ENCODE measurements around the gene MRAP2. TPM values are rescaled to one million over a fixed set of nuclear protein-coding genes. Genes with fewer than 3 reads are reported as not detected.

MRAP2 gene
- total and polyA plus RNA-seq, 2 experiments from 2014 or later: 6.1 to 13.5 TPM

DNA sequence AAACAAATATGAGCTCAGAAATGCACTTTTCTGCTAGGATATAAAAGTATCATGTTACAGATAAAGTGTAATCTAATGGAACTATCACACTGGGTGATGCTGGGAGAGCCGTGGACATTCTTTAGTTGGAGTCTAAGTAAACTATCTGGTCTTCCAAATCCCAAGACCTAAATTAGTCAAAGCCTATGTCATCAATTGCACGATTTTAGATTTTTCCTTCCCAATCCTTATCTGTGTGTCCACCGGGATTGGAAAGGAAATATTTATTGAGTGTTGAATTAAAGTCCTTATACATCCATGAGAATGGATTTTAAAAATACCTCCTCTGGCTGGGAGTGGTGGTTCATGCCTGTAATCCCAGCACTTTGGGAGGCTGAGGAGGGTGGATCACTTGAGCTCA is 19.6 kb upstream of the MRAP2 start:
- H3K4me3 Mint-ChIP-seq: no peak overlapping the region
- H3K79me2 ChIP-seq (replicated peaks; ENCODE audit: insufficient read depth): no peaks in the 10 kb centered on the region
- H3K4me1 Mint-ChIP-seq: peaks cover 12% of the 10 kb centered on the region
- H3K9me3 Mint-ChIP-seq: no peaks in the 10 kb centered on the region
- ATAC-seq (no peak), DNase-seq (ENCODE audit: low spot score) (no peak)
- no peaks in the 10 kb centered on the region for H3F3A ChIP-seq (replicated peaks; ENCODE audit: low read depth)
- H3K9me2 ChIP-seq (ENCODE audit: insufficient read depth): no peaks in the 10 kb centered on the region
- H3K27ac Mint-ChIP-seq: no peak overlapping the region
- no peaks in the 10 kb centered on the region for H3K27me3 Mint-ChIP-seq (ENCODE audit: insufficient read depth, low read depth, poor library complexity)
- H3K36me3 Mint-ChIP-seq (ENCODE audit: low read depth): no peaks in the 10 kb centered on the region
- H2AFZ ChIP-seq: no peak overlapping the region
- TF ChIP-seq EZH2 (IDR thresholded peaks at IDR 0.05; ENCODE audit: low read depth, unreplicated experiment) (no peak), NANOG (IDR thresholded peaks at IDR 0.05; ENCODE audit: borderline replicate concordance) (no peak), STAT1 (IDR thresholded peaks at IDR 0.05; ENCODE audit: unreplicated experiment) (no peak), ZNF114 (CRISPR knock-in tag; IDR thresholded peaks at IDR 0.05) (no peak), POLR2AphosphoS5 (IDR thresholded peaks at IDR 0.05; ENCODE audit: low read depth) (no peak), CREB1 (CRISPR knock-in tag; IDR thresholded peaks at IDR 0.05; ENCODE audit: low read depth) (no peak)
- TF ChIP-seq, protein P1, sequence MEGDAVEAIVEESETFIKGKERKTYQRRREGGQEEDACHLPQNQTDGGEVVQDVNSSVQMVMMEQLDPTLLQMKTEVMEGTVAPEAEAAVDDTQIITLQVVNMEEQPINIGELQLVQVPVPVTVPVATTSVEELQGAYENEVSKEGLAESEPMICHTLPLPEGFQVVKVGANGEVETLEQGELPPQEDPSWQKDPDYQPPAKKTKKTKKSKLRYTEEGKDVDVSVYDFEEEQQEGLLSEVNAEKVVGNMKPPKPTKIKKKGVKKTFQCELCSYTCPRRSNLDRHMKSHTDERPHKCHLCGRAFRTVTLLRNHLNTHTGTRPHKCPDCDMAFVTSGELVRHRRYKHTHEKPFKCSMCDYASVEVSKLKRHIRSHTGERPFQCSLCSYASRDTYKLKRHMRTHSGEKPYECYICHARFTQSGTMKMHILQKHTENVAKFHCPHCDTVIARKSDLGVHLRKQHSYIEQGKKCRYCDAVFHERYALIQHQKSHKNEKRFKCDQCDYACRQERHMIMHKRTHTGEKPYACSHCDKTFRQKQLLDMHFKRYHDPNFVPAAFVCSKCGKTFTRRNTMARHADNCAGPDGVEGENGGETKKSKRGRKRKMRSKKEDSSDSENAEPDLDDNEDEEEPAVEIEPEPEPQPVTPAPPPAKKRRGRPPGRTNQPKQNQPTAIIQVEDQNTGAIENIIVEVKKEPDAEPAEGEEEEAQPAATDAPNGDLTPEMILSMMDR (conservative IDR thresholded peaks at IDR 0.05; ENCODE audit: low read depth in 2 of 2): no peak
- TF ChIP-seq, protein P2, sequence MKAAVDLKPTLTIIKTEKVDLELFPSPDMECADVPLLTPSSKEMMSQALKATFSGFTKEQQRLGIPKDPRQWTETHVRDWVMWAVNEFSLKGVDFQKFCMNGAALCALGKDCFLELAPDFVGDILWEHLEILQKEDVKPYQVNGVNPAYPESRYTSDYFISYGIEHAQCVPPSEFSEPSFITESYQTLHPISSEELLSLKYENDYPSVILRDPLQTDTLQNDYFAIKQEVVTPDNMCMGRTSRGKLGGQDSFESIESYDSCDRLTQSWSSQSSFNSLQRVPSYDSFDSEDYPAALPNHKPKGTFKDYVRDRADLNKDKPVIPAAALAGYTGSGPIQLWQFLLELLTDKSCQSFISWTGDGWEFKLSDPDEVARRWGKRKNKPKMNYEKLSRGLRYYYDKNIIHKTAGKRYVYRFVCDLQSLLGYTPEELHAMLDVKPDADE (IDR thresholded peaks at IDR 0.05): no peak
- TF ChIP-seq, protein P3, sequence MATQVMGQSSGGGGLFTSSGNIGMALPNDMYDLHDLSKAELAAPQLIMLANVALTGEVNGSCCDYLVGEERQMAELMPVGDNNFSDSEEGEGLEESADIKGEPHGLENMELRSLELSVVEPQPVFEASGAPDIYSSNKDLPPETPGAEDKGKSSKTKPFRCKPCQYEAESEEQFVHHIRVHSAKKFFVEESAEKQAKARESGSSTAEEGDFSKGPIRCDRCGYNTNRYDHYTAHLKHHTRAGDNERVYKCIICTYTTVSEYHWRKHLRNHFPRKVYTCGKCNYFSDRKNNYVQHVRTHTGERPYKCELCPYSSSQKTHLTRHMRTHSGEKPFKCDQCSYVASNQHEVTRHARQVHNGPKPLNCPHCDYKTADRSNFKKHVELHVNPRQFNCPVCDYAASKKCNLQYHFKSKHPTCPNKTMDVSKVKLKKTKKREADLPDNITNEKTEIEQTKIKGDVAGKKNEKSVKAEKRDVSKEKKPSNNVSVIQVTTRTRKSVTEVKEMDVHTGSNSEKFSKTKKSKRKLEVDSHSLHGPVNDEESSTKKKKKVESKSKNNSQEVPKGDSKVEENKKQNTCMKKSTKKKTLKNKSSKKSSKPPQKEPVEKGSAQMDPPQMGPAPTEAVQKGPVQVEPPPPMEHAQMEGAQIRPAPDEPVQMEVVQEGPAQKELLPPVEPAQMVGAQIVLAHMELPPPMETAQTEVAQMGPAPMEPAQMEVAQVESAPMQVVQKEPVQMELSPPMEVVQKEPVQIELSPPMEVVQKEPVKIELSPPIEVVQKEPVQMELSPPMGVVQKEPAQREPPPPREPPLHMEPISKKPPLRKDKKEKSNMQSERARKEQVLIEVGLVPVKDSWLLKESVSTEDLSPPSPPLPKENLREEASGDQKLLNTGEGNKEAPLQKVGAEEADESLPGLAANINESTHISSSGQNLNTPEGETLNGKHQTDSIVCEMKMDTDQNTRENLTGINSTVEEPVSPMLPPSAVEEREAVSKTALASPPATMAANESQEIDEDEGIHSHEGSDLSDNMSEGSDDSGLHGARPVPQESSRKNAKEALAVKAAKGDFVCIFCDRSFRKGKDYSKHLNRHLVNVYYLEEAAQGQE (IDR thresholded peaks at IDR 0.05; ENCODE audit: unreplicated experiment): no peak
- H3K27me3 ChIP-seq (ENCODE audit: insufficient read depth): no peaks in the 10 kb centered on the region
- H3K4me3 ChIP-seq: no peak overlapping the region
- H3K4me2 ChIP-seq: no peak overlapping the region
- H3K4me1 ChIP-seq (ENCODE audit: insufficient read depth): peaks cover 19% of the 10 kb centered on the region
- no peak overlapping the region for H3K27ac ChIP-seq (ENCODE audit: low read depth)
- H4K20me1 ChIP-seq (replicated peaks; ENCODE audit: insufficient read depth): no peaks in the 10 kb centered on the region
- H3K36me3 ChIP-seq (ENCODE audit: insufficient read depth): no peaks in the 10 kb centered on the region

DNA sequence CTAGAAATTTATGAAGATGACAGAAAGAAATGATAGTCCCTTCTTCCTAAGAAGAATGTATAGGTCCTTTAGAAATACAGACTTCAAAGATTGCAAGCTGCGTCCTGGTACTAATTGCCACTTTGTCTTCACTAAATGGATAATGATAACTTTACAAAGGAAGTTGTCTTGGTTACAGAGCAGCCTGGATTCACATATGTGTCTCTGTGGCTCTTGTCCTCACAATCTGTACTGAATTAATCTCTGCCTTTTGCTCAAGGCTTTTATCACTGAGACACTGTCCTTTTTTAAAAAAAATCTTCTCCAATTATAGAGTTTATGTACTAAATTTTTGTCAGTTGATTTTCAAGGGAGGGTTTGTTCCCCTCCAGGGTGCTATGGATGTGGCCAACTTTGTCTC is 17.5 kb upstream of the MRAP2 start:
- Mint-ChIP-seq H3K4me1 (peaks cover 13% of the 10 kb centered on the region), H3K36me3 (ENCODE audit: low read depth) (no peaks in the 10 kb centered on the region), H3K27me3 (ENCODE audit: insufficient read depth, low read depth, poor library complexity) (no peaks in the 10 kb centered on the region), H3K27ac (no peak overlapping the region), H3K4me3 (no peak overlapping the region), H3K9me3 (no peaks in the 10 kb centered on the region; the same call in 1 of the 3 replicates)
- no peaks in the 10 kb centered on the region for H3K9me2 ChIP-seq (ENCODE audit: insufficient read depth)
- no peaks in the 10 kb centered on the region for H4K20me1 ChIP-seq (replicated peaks; ENCODE audit: insufficient read depth)
- no peak overlapping the region for H3K4me3 ChIP-seq
- H3K27ac ChIP-seq (ENCODE audit: low read depth): no peak overlapping the region
- ATAC-seq: no peak
- DNase-seq (ENCODE audit: low spot score): no peak
- H3K79me2 ChIP-seq (replicated peaks; ENCODE audit: insufficient read depth): no peaks in the 10 kb centered on the region
- H3K4me1 ChIP-seq (ENCODE audit: insufficient read depth): peaks cover 28% of the 10 kb centered on the region
- H3K36me3 ChIP-seq (ENCODE audit: insufficient read depth): no peaks in the 10 kb centered on the region
- no peak overlapping the region for H3K4me2 ChIP-seq
- no peaks in the 10 kb centered on the region for H3F3A ChIP-seq (replicated peaks; ENCODE audit: low read depth)
- no peak overlapping the region for H2AFZ ChIP-seq
- H3K27me3 ChIP-seq (ENCODE audit: insufficient read depth): no peaks in the 10 kb centered on the region
- TF ChIP-seq ZNF331 (CRISPR knock-in tag; IDR thresholded peaks at IDR 0.05; ENCODE audit: low read depth) (no peak), ZNF114 (CRISPR knock-in tag; IDR thresholded peaks at IDR 0.05) (no peak)

Measured in GM23338 (cell line).